Keratinocyte (primary cell): ENCODE data around the gene UBE2V1. TPM values are rescaled to one million over a fixed set of nuclear protein-coding genes. Genes with fewer than 3 reads are reported as not detected.
A peak's percentile ranks its signal among the peaks of the same experiment; 100 is the strongest.

ENCODE experiments used
- DNase-seq: peaks from one replicate; pipeline ENCODE4 v3.0.0-alpha.2; 2011; ENCODE audit warnings: low read depth, missing footprints, low spot score
- FAIRE-seq: peaks from 2 replicates; lab custom pipeline; 2011; peaks lifted over from hg19 to GRCh38; lab: Jason Lieb, UNC
- H2AFZ ChIP-seq: 2 replicates; pipeline ENCODE4 v1.6.0; 2012; ENCODE audit warnings: low read length, control low read depth, inconsistent platforms; ENCODE audit not compliant: control insufficient read depth
- H3K27ac ChIP-seq: 2 replicates; pipeline ENCODE4 v1.5.1; 2011; ENCODE audit warnings: low read length; ENCODE audit not compliant: control insufficient read depth, insufficient read depth
- H3K27me3 ChIP-seq: 3 replicates; pipeline ENCODE4 v1.6.0; 2011; ENCODE audit warnings: low read length; ENCODE audit not compliant: control insufficient read depth, insufficient read depth; ENCODE audit errors: extremely low read depth
- H3K36me3 ChIP-seq, 2 experiments: 2 replicates in 1 of 2; 3 replicates in 1 of 2; pipeline ENCODE4 v1.5.1; 2011; ENCODE audit warnings: low read length in 2 of 2, mild to moderate bottlenecking in 1 of 2; ENCODE audit not compliant: control insufficient read depth in 2 of 2, insufficient read depth in 2 of 2; ENCODE audit errors: extremely low read depth in 1 of 2
- H3K4me1 ChIP-seq: 3 replicates; pipeline ENCODE4 v1.5.1; 2011; ENCODE audit warnings: low read length; ENCODE audit not compliant: control insufficient read depth, insufficient read depth; ENCODE audit errors: extremely low read depth
- H3K4me2 ChIP-seq: 3 replicates; pipeline ENCODE4 v1.6.0; 2011; ENCODE audit warnings: low read depth, low read length; ENCODE audit not compliant: control insufficient read depth, insufficient read depth; ENCODE audit errors: extremely low read depth
- H3K4me3 ChIP-seq, 3 experiments: fragments of 200-600 bp in 1 of 3; sonication (generic) in 1 of 3; 2 replicates in 2 of 3; 3 replicates in 1 of 3; pipeline ENCODE4 v1.5.1; 2011 to 2016; ENCODE audit warnings: low read length in 3 of 3, mild to moderate bottlenecking in 3 of 3, control low read depth in 2 of 3, inconsistent platforms in 1 of 3, low read depth in 1 of 3, mixed read lengths in 1 of 3, mixed run types in 1 of 3, moderate library complexity in 1 of 3; ENCODE audit not compliant: control insufficient read depth in 2 of 3, insufficient read depth in 2 of 3; ENCODE audit errors: extremely low read depth in 1 of 3
- H3K79me2 ChIP-seq: 2 replicates; pipeline ENCODE4 v1.6.0; 2012; ENCODE audit warnings: low read length; ENCODE audit not compliant: control insufficient read depth, insufficient read depth
- H3K9ac ChIP-seq: 3 replicates; pipeline ENCODE4 v1.6.0; 2011; ENCODE audit warnings: low read length; ENCODE audit not compliant: control insufficient read depth, insufficient read depth; ENCODE audit errors: extremely low read depth
- H3K9me1 ChIP-seq: 3 replicates; pipeline ENCODE4 v1.6.0; 2011; ENCODE audit warnings: low read length; ENCODE audit not compliant: control insufficient read depth, insufficient read depth; ENCODE audit errors: extremely low read depth
- H3K9me3 ChIP-seq: 2 replicates; pipeline ENCODE4 v1.5.1; 2012; ENCODE audit warnings: low read depth, low read length; ENCODE audit not compliant: control insufficient read depth
- H4K20me1 ChIP-seq: 3 replicates; pipeline ENCODE4 v1.6.0; 2011; ENCODE audit warnings: low read length; ENCODE audit not compliant: control insufficient read depth, insufficient read depth; ENCODE audit errors: extremely low read depth
- CTCF ChIP-seq, 3 experiments: IDR thresholded peaks in 1 of 3; conservative IDR thresholded peaks in 1 of 3; optimal IDR thresholded peaks in 1 of 3; 2 replicates in 2 of 3; 3 replicates in 1 of 3; pipeline versions ENCODE3 to v1.5.1; 2011; ENCODE audit warnings: low read length in 3 of 3, mild to moderate bottlenecking in 3 of 3, moderate library complexity in 2 of 3, control low read depth in 1 of 3, inconsistent platforms in 1 of 3; ENCODE audit not compliant: insufficient read depth in 2 of 3; ENCODE audit errors: extremely low read depth in 1 of 3
- EZH2 ChIP-seq: IDR thresholded peaks from one replicate; pipeline ENCODE4 v1.6.1; 2012; ENCODE audit warnings: inconsistent platforms, mild to moderate bottlenecking, low read length, moderate library complexity
- dilution Hi-C: fragments of 300-500 bp; cut with MboI; formaldehyde crosslinking; loops from one replicate; pipeline ENCODE4 v1.7.0; 2020; ENCODE audit warnings: low sequenced_read_pairs; ENCODE audit not compliant: extremely low pct_ligation_motif_present
- polyA plus RNA-seq, 5 experiments: library from polyadenylated mRNA; depleted of rRNA in 3 of 5; stranded (reverse) in 3 of 5; stranded (forward) in 1 of 5; unstranded in 1 of 5; fragments of >200 nt; gene quantifications; 1 replicate in 1 of 5; 2 replicates in 3 of 5; 3 replicates in 1 of 5; pipeline versions ENCODE4 v1.2.1 to v1.2.3, GENCODE V29; 2011 to 2012; ENCODE audit warnings: missing spikeins in 2 of 5, low read depth in 1 of 5, low replicate concordance in 1 of 5

UBE2V1 gene
- polyA plus RNA-seq, 1 donor (not counting 4 experiments of a cell fraction or from before 2014, with no cell fraction given) = 117 TPM

- H4K20me1 ChIP-seq = peaks cover 11% of the 10 kb centered on the region
- DNase-seq (no peak), FAIRE-seq (no peak)
- H3K9me1 ChIP-seq = peaks cover 3% of the 10 kb centered on the region
- H3K27ac ChIP-seq = peak overlapping the region; percentile 94
- H3K4me2 ChIP-seq = peak overlapping the region; percentile 100
- H3K4me1 ChIP-seq = peaks cover 65% of the 10 kb centered on the region
- no peaks in the 10 kb centered on the region for H3K9me3 ChIP-seq
- TF ChIP-seq EZH2 (no peak), CTCF (optimal IDR thresholded peaks at IDR 0.05 in 1 of 3, IDR thresholded peaks at IDR 0.05 in 1 of 3, conservative IDR thresholded peaks at IDR 0.05 in 1 of 3; ENCODE audit: extremely low read depth in 1 of 3, insufficient read depth in 2 of 3, low read length in 3 of 3) (no peak)
- peaks cover 18 to 37% of the 10 kb centered on the region in 2 experiments for H3K36me3 ChIP-seq
- peak overlapping the region; percentile 0 to 45 (median 8) for H3K4me3 ChIP-seq
- dilution Hi-C loops = no loop called here
- H3K79me2 ChIP-seq = peaks cover 77% of the 10 kb centered on the region
- H3K27me3 ChIP-seq = no peaks in the 10 kb centered on the region
- peak overlapping the region; percentile 97 for H3K9ac ChIP-seq
- H2AFZ ChIP-seq = no peak overlapping the region
Observed at GRCh38 chr20:50149481-50150254, 36.7 kb upstream of the UBE2V1 start.

- FAIRE-seq = peak; percentile 17
Observed at GRCh38 chr20:50146732-50147662, 34.0 kb upstream of the UBE2V1 start.

More at GRCh38 chr20:50146732-50147662, 34.0 kb upstream of the UBE2V1 start:
- peak overlapping the region; percentile 85 for H3K9ac ChIP-seq
- no peak overlapping the region for H2AFZ ChIP-seq
- peaks cover 84% of the 10 kb centered on the region for H3K4me1 ChIP-seq
- H3K27ac ChIP-seq = peak overlapping the region; percentile 98
- peaks cover 3% of the 10 kb centered on the region for H3K9me1 ChIP-seq
- dilution Hi-C loops = no loop called here
- peak overlapping the region; percentile 94 for H3K4me2 ChIP-seq
- peak overlapping the region; percentile 15 to 66 (median 65) for H3K4me3 ChIP-seq
- H3K79me2 ChIP-seq = peaks cover 74% of the 10 kb centered on the region
- no peaks in the 10 kb centered on the region for H3K9me3 ChIP-seq
- peak; percentile 78 for DNase-seq
- H4K20me1 ChIP-seq = peaks cover 11% of the 10 kb centered on the region
- no peak for TF ChIP-seq EZH2
- TF ChIP-seq CTCF (optimal IDR thresholded peaks at IDR 0.05 in 1 of 3, IDR thresholded peaks at IDR 0.05 in 1 of 3, conservative IDR thresholded peaks at IDR 0.05 in 1 of 3; ENCODE audit: extremely low read depth in 1 of 3, insufficient read depth in 2 of 3, low read length in 3 of 3) = no peak
- H3K27me3 ChIP-seq = no peaks in the 10 kb centered on the region
- peaks cover 26 to 47% of the 10 kb centered on the region in 2 experiments for H3K36me3 ChIP-seq
